Measurements from ENCODE around the gene CDA. TPM values are rescaled to one million over a fixed set of nuclear protein-coding genes. Genes with fewer than 3 reads are reported as not detected.

Gene CDA
- total RNA-seq, 1 donor from 2014 or later, result not detected

DNA sequence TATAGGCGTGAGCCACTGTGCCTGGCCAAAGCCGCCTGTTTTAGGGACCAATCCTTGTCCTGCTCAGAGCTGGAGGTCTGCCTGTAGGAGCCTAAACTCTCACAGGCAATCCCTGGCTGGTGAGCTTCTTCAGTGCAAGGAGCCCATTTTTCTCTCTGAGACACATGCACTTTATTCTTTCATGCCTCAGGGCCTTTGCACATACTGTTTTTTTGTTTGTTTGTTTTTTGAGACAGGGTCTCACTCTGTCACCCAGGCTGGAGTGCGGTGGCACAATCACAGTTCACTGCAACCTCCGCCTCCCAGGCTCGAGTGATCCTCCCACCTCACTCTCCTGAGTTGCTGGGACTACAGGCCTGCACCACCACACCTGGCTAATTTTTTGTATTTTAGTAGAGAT lies 22.8 kb downstream of the CDA start:
- DNase-seq (ENCODE audit: low spot score, unreplicated experiment), result no peak
- peaks cover 1% of the 10 kb centered on the region for H3K4me1 Mint-ChIP-seq (ENCODE audit: low read depth)
- peaks cover 10% of the 10 kb centered on the region for H3K27me3 Mint-ChIP-seq
- H3K4me3 Mint-ChIP-seq (ENCODE audit: low read depth), result no peak overlapping the region
- no peaks in the 10 kb centered on the region for H3K36me3 Mint-ChIP-seq (ENCODE audit: insufficient read depth)
- no peak for TF ChIP-seq CTCF (IDR thresholded peaks at IDR 0.05; ENCODE audit: unreplicated experiment)
- H3K9me3 Mint-ChIP-seq (ENCODE audit: low read depth), result no peaks in the 10 kb centered on the region
- no peak overlapping the region for H3K27ac Mint-ChIP-seq

- no peaks in the 10 kb centered on the region for H3K36me3 Mint-ChIP-seq (ENCODE audit: insufficient read depth)
- no peak overlapping the region for H3K4me3 Mint-ChIP-seq (ENCODE audit: low read depth)
- no peak overlapping the region for H3K27ac Mint-ChIP-seq
- no peak for TF ChIP-seq CTCF (IDR thresholded peaks at IDR 0.05; ENCODE audit: unreplicated experiment)
- no peaks in the 10 kb centered on the region for H3K9me3 Mint-ChIP-seq (ENCODE audit: low read depth)
- peaks cover 11% of the 10 kb centered on the region for H3K27me3 Mint-ChIP-seq
- DNase-seq (ENCODE audit: low spot score, unreplicated experiment), result no peak
- peaks cover 1% of the 10 kb centered on the region for H3K4me1 Mint-ChIP-seq (ENCODE audit: low read depth)
Observed at GRCh38 chr1:20612221-20612746, 23.4 kb downstream of the CDA start.

DNA sequence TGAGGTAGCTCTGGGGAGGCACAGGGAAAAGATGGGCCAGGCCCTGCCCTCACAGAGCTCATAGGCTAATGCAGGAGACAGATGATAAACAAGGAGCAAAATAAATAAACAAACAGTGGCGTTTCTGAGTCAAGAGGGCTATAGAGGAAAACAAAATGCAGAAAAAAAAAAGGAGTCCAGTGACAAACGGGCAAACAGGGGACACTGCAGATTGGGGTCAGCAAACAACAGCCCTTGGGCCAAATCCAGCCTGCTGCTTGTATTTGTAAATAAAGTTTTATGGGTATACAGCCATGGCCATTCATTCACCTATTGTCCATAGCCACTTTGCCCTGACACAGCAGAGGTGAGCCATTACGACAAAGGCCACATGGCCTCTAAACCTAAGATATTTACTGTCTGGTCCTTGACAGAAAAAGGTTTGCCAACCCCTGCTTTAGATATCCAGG lies 25.3 kb downstream of the CDA start:
- no peaks in the 10 kb centered on the region for H3K36me3 Mint-ChIP-seq (ENCODE audit: insufficient read depth)
- peaks cover 1% of the 10 kb centered on the region for H3K4me1 Mint-ChIP-seq (ENCODE audit: low read depth)
- H3K9me3 Mint-ChIP-seq (ENCODE audit: low read depth), result no peaks in the 10 kb centered on the region
- no peak overlapping the region for H3K27ac Mint-ChIP-seq
- H3K4me3 Mint-ChIP-seq (ENCODE audit: low read depth), result no peak overlapping the region
- peaks cover 11% of the 10 kb centered on the region for H3K27me3 Mint-ChIP-seq
- no peak for TF ChIP-seq CTCF (IDR thresholded peaks at IDR 0.05; ENCODE audit: unreplicated experiment)
- no peak for DNase-seq (ENCODE audit: low spot score, unreplicated experiment)

- peaks cover 1% of the 10 kb centered on the region for H3K4me1 Mint-ChIP-seq (ENCODE audit: low read depth)
- no peak for DNase-seq (ENCODE audit: low spot score, unreplicated experiment)
- H3K27ac Mint-ChIP-seq, result no peak overlapping the region
- H3K4me3 Mint-ChIP-seq (ENCODE audit: low read depth), result no peak overlapping the region
- H3K36me3 Mint-ChIP-seq (ENCODE audit: insufficient read depth), result no peaks in the 10 kb centered on the region
- TF ChIP-seq CTCF (IDR thresholded peaks at IDR 0.05; ENCODE audit: unreplicated experiment), result no peak
- peaks cover 11% of the 10 kb centered on the region for H3K27me3 Mint-ChIP-seq
- no peaks in the 10 kb centered on the region for H3K9me3 Mint-ChIP-seq (ENCODE audit: low read depth)
Observed at GRCh38 chr1:20615946-20616846, 27.3 kb downstream of the CDA start.

GRCh38 chr1:20616847-20617487 lies 28.1 kb downstream of the CDA start:
- Mint-ChIP-seq H3K4me1 (ENCODE audit: low read depth) (peaks cover 1% of the 10 kb centered on the region), H3K27ac (no peak overlapping the region), H3K9me3 (ENCODE audit: low read depth) (no peaks in the 10 kb centered on the region), H3K4me3 (ENCODE audit: low read depth) (no peak overlapping the region), H3K27me3 (peaks cover 11% of the 10 kb centered on the region), H3K36me3 (ENCODE audit: insufficient read depth) (no peaks in the 10 kb centered on the region)
- TF ChIP-seq CTCF (IDR thresholded peaks at IDR 0.05; ENCODE audit: unreplicated experiment), result no peak
- no peak for DNase-seq (ENCODE audit: low spot score, unreplicated experiment)

Measured in progenitor cell of endocrine pancreas (in vitro differentiated cells).